Measurements from ENCODE around the gene TRIO.

TRIO gene

GRCh38 chr5:14299666-14300065, 156.5 kb downstream of the TRIO start:
- TF ChIP-seq CTCF (IDR thresholded peaks at IDR 0.05; ENCODE audit: low read depth, low read length): no peak

GRCh38 chr5:14301186-14301585, 158.0 kb downstream of the TRIO start:
- no peak for DNase-seq (ENCODE audit: extremely low read depth, low read depth)
- TF ChIP-seq CTCF (IDR thresholded peaks at IDR 0.05; ENCODE audit: low read depth, low read length): no peak

More at GRCh38 chr5:14299666-14300065, 156.5 kb downstream of the TRIO start:
- no peak for DNase-seq (ENCODE audit: extremely low read depth, low read depth)

GRCh38 chr5:14302330-14302729, 159.2 kb downstream of the TRIO start:
- DNase-seq (ENCODE audit: extremely low read depth, low read depth): no peak
- TF ChIP-seq CTCF (IDR thresholded peaks at IDR 0.05; ENCODE audit: low read depth, low read length): no peak

- DNase-seq (ENCODE audit: extremely low read depth, low read depth): no peak
- no peak for TF ChIP-seq CTCF (IDR thresholded peaks at IDR 0.05; ENCODE audit: low read depth, low read length)
Observed at GRCh38 chr5:14305045-14305444, 161.9 kb downstream of the TRIO start.

- TF ChIP-seq CTCF (IDR thresholded peaks at IDR 0.05; ENCODE audit: low read depth, low read length): no peak
- no peak for DNase-seq (ENCODE audit: extremely low read depth, low read depth)
Observed at GRCh38 chr5:14306329-14306815, 163.2 kb downstream of the TRIO start.

GRCh38 chr5:14308384-14309154, 165.4 kb downstream of the TRIO start:
- TF ChIP-seq CTCF (IDR thresholded peaks at IDR 0.05; ENCODE audit: low read depth, low read length): no peak

GRCh38 chr5:14309199-14309598, 166.1 kb downstream of the TRIO start:
- no peak for TF ChIP-seq CTCF (IDR thresholded peaks at IDR 0.05; ENCODE audit: low read depth, low read length)

More at GRCh38 chr5:14308384-14309154, 165.4 kb downstream of the TRIO start:
- DNase-seq (ENCODE audit: extremely low read depth, low read depth): no peak

More at GRCh38 chr5:14309199-14309598, 166.1 kb downstream of the TRIO start:
- no peak for DNase-seq (ENCODE audit: extremely low read depth, low read depth)

All from AG09319 (cell line).